ENCODE results near the gene KRTAP5-6.

KRTAP5-6 gene

DNA sequence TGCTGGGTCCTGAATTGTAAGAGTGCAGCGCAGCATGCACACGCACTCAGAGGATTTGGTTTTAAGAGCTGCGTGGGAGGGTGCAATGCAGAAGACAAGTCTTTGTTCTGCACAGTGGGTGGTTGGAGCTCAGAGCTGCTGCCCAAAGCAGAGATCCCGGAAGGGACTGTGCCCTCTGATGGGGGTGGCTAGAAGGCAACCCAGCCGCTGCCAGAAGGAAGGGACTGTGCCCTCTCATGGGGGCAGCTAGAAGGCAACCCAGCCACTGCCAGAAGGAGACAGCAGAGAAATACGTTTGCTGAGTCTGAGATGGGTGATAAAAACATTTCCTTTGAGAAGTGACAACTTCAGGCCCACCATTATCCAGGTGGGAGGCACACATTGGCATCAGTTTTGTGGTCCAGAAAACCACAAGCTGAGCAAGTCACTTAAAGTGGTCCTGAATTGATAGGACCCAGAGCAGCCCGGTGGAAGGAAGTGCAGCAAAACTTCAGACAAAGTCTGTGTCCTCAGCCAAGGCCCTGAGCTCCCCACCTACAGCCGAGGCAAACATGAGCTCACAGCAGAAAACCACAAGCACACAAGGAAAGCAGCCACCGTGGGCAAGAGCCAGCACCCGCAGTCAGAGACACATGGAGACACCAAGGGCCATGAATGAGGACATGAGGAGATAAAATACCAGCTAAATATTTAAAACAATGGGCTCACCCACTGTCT, 4.3 kb downstream of the KRTAP5-6 start:
- Histone ChIP-seq H3K27me3 (ENCODE audit: control insufficient read depth, insufficient read depth, low read length) (no peaks in the 10 kb centered on the region), H3K4me1 (ENCODE audit: control insufficient read depth, insufficient read depth, low read length) (no peaks in the 10 kb centered on the region), H3K4me3 (ENCODE audit: low read depth, low read length) (no peak overlapping the region), H3K9me3 (ENCODE audit: control insufficient read depth, insufficient read depth, low read length) (no peaks in the 10 kb centered on the region), H3K36me3 (ENCODE audit: control insufficient read depth, insufficient read depth, low read length) (no peaks in the 10 kb centered on the region), H3K9ac (ENCODE audit: low read depth, low read length) (no peak overlapping the region)

DNA sequence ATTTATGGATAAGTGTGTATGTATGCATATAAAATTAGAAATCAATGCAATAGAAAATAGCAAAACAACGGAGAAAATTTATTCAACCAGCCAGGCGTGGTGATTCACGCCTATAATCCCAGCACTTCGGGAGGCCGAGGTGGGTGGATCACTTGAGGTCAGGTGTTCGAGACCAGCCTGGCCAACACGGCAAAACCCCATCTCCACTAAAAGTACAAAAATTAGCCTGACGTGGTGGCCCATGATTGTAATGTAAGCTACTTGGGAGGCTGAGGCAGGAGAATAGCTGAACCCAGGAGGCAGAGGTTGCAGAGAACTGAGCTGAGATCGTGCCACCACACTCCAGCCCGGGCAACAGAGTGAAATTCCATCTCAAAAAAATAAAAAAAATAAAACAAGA, 5.5 kb downstream of the KRTAP5-6 start:
- no peak overlapping the region for H3K4me3 ChIP-seq (ENCODE audit: low read depth, low read length)
- H3K4me1 ChIP-seq (ENCODE audit: control insufficient read depth, insufficient read depth, low read length), result no peaks in the 10 kb centered on the region
- no peaks in the 10 kb centered on the region for H3K36me3 ChIP-seq (ENCODE audit: control insufficient read depth, insufficient read depth, low read length)
- H3K9ac ChIP-seq (ENCODE audit: low read depth, low read length), result no peak overlapping the region
- peaks cover 4% of the 10 kb centered on the region for H3K27me3 ChIP-seq (ENCODE audit: control insufficient read depth, insufficient read depth, low read length)
- no peaks in the 10 kb centered on the region for H3K9me3 ChIP-seq (ENCODE audit: control insufficient read depth, insufficient read depth, low read length)

DNA sequence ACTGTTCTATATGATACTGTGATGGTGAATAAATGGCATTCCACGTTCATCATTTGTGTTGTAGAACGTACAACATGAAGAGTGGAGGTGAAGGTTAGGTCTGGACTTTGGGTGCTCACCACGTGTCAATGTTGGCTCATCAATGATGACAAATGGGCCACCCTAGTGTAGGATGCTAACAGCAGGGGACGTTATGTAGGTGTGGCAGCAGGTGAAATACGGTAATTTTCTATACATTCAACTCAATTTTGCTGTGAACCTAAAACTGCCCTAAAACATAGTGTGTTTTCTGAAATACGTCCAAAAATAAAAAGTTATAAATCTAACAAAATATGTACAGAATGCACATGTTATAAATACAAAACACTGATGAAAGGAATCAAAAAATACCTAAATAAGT, 6.2 kb downstream of the KRTAP5-6 start:
- no peaks in the 10 kb centered on the region for H3K36me3 ChIP-seq (ENCODE audit: control insufficient read depth, insufficient read depth, low read length)
- no peak overlapping the region for H3K9ac ChIP-seq (ENCODE audit: low read depth, low read length)
- H3K9me3 ChIP-seq (ENCODE audit: control insufficient read depth, insufficient read depth, low read length), result no peaks in the 10 kb centered on the region
- peaks cover 4% of the 10 kb centered on the region for H3K27me3 ChIP-seq (ENCODE audit: control insufficient read depth, insufficient read depth, low read length)
- no peak overlapping the region for H3K4me3 ChIP-seq (ENCODE audit: low read depth, low read length)
- no peaks in the 10 kb centered on the region for H3K4me1 ChIP-seq (ENCODE audit: control insufficient read depth, insufficient read depth, low read length)

DNA sequence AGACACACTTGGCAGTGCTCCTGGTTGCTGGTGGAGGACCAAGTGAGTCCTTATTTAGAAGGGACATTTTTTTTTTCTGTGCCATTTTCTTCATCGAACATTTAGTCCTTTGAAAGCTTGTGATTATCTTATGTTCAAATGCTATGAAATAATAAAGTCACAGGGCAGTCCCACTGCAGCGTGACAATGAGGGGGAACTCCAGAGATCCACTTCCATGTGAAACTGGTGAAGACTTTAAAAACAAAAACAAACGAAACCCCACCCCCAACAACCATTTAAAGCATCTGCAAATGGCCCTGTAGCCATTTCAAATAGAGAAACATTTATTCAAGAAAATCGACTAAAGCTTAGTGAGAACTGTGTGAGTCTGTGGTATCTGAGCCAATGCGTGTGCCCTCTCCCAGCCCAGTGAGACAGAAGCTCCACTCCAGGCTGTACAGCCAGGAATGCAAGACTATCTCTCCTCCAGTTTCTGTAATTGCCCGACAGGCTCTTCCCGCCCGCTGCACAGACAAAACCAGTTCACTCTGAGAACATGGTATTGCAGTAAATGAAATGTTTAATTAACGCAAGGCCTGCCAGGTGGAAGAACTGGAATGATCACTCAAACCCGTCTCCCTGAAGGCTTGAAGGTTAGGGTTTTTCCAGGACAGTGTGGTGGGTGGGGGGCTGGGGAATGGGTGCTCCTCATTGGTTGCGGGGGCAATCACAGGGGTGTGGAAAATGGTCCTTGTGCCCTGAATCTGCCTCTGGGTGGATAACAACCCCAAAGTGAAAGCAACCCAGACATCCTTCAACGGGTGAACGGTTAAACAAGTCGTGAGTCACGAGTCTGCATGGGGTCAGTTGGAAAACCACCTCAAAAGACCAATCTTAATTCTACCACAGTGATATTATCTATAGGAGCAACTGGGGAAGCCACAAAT, 8.4 kb downstream of the KRTAP5-6 start:
- H3K9ac ChIP-seq (ENCODE audit: low read depth, low read length), result no peak overlapping the region
- peaks cover 4% of the 10 kb centered on the region for H3K27me3 ChIP-seq (ENCODE audit: control insufficient read depth, insufficient read depth, low read length)
- H3K9me3 ChIP-seq (ENCODE audit: control insufficient read depth, insufficient read depth, low read length), result no peaks in the 10 kb centered on the region
- no peaks in the 10 kb centered on the region for H3K36me3 ChIP-seq (ENCODE audit: control insufficient read depth, insufficient read depth, low read length)
- H3K4me3 ChIP-seq (ENCODE audit: low read depth, low read length), result no peak overlapping the region
- H3K4me1 ChIP-seq (ENCODE audit: control insufficient read depth, insufficient read depth, low read length), result no peaks in the 10 kb centered on the region

DNA sequence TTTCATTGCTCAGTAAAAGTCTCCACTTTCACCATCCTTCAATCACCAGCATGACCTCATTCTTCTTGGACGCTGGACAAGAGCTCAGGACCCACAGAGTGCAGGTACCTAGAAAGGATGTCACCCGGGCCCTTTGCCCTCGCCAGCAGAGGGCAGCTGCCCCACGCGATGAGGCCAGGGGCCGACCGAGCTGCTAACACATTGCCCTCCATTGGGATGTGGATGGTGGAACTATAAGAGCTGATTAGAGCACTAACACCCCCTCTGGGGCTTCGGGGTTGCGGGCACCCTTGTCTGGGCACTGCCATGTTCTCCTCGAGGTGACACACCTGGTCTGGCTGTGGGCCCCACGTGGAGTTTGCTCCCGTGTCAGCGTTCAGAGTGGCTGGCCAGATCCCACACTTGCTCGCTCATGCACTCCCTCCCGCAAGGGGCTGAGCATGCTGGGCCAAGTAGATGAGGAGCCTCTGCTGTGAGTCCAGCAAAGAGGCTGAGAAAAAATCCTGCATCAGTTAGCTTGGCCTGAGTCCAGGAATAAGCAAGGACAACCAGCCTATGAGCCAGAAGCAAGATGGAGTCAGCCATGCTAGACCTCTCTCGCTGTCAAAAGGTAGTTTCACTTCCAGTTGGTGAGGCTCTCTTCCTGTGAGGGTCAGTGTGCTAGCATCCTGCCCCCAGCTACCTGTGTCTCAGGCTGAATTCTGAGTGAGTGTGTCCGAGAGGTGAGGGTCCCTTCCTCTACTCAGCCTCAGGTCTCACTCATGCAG, 9.8 kb downstream of the KRTAP5-6 start:
- no peaks in the 10 kb centered on the region for H3K9me3 ChIP-seq (ENCODE audit: control insufficient read depth, insufficient read depth, low read length)
- H3K4me1 ChIP-seq (ENCODE audit: control insufficient read depth, insufficient read depth, low read length), result no peaks in the 10 kb centered on the region
- no peaks in the 10 kb centered on the region for H3K36me3 ChIP-seq (ENCODE audit: control insufficient read depth, insufficient read depth, low read length)
- H3K27me3 ChIP-seq (ENCODE audit: control insufficient read depth, insufficient read depth, low read length), result peaks cover 4% of the 10 kb centered on the region
- no peak overlapping the region for H3K4me3 ChIP-seq (ENCODE audit: low read depth, low read length)
- no peak overlapping the region for H3K9ac ChIP-seq (ENCODE audit: low read depth, low read length)

DNA sequence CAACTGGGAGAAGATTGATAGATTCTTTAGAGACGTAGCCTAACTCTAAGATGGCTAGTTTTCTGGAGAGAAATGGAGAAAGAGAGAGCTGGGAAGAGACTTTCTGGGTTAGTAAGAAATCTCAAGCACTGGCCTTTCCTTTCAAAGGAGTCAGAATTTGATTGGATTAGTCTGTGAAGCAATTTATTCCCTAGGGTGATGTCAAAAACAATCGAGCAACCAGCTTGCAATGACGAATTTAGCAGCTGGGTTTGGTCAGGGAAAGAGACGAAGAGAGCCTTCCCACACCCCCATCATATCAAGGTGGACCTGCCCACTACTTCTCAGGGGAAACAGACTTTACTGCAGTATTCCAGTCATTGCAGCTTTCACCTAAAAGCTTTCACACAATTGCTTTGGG, 10.8 kb downstream of the KRTAP5-6 start:
- Histone ChIP-seq H3K27me3 (ENCODE audit: control insufficient read depth, insufficient read depth, low read length) (peaks cover 4% of the 10 kb centered on the region), H3K36me3 (ENCODE audit: control insufficient read depth, insufficient read depth, low read length) (no peaks in the 10 kb centered on the region), H3K4me1 (ENCODE audit: control insufficient read depth, insufficient read depth, low read length) (no peaks in the 10 kb centered on the region), H3K9ac (ENCODE audit: low read depth, low read length) (no peak overlapping the region), H3K4me3 (ENCODE audit: low read depth, low read length) (no peak overlapping the region), H3K9me3 (ENCODE audit: control insufficient read depth, insufficient read depth, low read length) (no peaks in the 10 kb centered on the region)

DNA sequence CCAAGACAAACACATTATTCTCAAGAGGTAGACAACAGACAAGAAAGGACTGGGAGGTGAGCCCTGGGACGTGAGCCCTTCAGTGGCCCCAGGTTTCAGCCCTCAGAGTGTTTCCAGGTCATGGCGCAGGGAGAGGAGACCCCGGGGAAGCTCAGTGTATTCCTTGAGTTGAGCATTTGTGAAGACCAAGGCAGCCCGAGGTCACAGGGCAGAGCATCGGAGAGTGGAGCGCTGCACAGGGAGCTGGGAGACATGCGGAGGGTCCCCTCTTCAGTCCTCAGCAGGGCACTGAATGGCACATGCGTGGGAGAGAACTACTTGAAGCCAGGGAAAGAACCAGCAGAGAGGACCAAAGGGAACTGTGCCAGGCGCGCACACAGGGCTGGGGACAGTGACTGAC, 11.7 kb downstream of the KRTAP5-6 start:
- Histone ChIP-seq H3K9me3 (ENCODE audit: control insufficient read depth, insufficient read depth, low read length) (no peaks in the 10 kb centered on the region), H3K9ac (ENCODE audit: low read depth, low read length) (no peak overlapping the region), H3K27me3 (ENCODE audit: control insufficient read depth, insufficient read depth, low read length) (peaks cover 4% of the 10 kb centered on the region), H3K36me3 (ENCODE audit: control insufficient read depth, insufficient read depth, low read length) (no peaks in the 10 kb centered on the region), H3K4me3 (ENCODE audit: low read depth, low read length) (no peak overlapping the region), H3K4me1 (ENCODE audit: control insufficient read depth, insufficient read depth, low read length) (no peaks in the 10 kb centered on the region)

DNA sequence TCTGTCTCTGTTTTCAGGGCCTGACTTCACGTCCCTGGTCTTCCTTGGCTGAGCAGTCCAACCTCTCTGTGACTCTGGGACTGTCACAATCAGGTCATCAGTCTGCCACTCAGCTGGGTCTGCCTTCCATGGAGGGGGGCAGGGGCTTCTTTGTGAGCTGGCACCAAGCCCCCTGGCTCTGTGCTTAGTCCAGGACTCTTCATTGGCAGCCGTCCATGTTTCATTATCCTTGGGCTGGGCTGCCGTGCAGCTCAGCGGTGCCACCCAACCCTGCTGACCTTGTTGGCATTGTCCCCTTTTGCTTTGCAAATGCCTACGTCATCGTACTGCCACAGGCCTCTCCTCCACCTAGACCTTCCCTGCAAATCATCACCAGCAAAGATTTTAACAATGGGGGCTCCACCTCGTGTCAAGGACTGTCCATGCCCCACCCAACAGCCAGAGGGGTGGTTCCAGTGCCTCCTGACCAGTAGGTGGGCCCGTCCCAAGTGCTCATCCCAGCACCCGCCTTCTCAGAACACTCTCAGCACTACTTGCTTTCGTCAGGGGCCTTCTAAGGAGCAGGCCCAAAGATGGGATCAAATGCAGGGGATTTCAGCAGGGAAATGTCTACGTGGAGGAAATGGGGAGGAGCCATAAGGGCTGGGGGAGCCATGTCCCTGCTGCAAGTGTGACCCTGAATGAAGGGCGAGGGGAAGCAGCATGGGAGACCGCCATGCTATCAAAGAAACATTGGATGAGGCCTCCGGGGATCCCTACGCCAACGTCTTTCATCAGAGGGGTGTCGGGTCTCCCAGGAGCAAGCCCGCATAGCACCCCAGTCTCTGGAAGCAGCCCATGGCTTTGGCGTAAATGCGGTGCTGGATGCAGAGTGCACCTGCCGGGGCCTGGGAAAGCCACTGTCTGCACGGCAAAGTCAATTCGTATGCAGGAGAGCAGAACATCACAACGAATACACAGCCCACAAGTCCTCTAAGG, 18.2 kb downstream of the KRTAP5-6 start:
- Histone ChIP-seq H3K9ac (ENCODE audit: low read depth, low read length) (no peak overlapping the region), H3K27me3 (ENCODE audit: control insufficient read depth, insufficient read depth, low read length) (no peaks in the 10 kb centered on the region), H3K36me3 (ENCODE audit: control insufficient read depth, insufficient read depth, low read length) (no peaks in the 10 kb centered on the region), H3K9me3 (ENCODE audit: control insufficient read depth, insufficient read depth, low read length) (no peaks in the 10 kb centered on the region), H3K4me3 (ENCODE audit: low read depth, low read length) (no peak overlapping the region), H3K4me1 (ENCODE audit: control insufficient read depth, insufficient read depth, low read length) (no peaks in the 10 kb centered on the region)

DNA sequence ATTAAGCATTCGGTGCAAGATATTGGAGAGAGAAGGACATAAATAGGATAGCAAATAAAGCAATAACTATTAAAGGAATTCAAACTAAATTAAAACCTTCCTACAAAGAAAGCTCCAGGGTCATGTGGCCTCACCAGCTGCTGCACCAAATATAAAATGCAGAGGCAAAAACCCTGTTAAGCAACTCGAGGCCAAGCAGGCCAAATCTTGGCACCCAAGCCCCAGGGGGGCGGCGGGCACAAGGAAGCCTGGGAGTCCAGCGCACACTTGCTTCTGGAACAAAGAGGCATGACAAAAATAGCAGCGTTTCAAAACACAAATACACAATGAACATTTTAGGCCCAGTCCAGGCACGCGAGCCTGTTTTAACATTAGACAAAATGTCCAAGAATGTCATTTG, 20.8 kb downstream of the KRTAP5-6 start:
- Histone ChIP-seq H3K4me3 (ENCODE audit: low read depth, low read length) (no peak overlapping the region), H3K9ac (ENCODE audit: low read depth, low read length) (no peak overlapping the region), H3K4me1 (ENCODE audit: control insufficient read depth, insufficient read depth, low read length) (no peaks in the 10 kb centered on the region), H3K27me3 (ENCODE audit: control insufficient read depth, insufficient read depth, low read length) (no peaks in the 10 kb centered on the region), H3K36me3 (ENCODE audit: control insufficient read depth, insufficient read depth, low read length) (no peaks in the 10 kb centered on the region), H3K9me3 (ENCODE audit: control insufficient read depth, insufficient read depth, low read length) (no peaks in the 10 kb centered on the region)

DNA sequence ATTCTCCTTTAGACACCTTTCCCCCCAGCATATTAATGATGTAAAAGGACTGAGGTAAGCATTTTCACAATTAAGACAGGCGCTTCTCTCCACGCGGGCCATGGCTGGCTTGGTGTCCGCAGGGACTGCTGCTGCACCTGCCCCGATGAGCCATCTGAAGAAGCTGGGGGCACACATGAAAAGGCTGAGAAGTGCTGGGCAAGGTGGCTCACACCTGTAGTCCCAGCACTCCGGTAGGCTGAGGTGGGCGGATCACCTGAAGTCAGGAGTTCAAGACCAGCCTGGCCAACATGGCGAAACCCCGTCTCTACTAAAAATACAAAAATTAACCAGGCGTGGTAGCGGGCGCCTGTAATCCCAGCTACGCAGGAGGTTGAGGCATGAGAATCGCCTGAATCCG, 21.3 kb downstream of the KRTAP5-6 start:
- H3K27me3 ChIP-seq (ENCODE audit: control insufficient read depth, insufficient read depth, low read length), result no peaks in the 10 kb centered on the region
- H3K9me3 ChIP-seq (ENCODE audit: control insufficient read depth, insufficient read depth, low read length), result no peaks in the 10 kb centered on the region
- H3K36me3 ChIP-seq (ENCODE audit: control insufficient read depth, insufficient read depth, low read length), result no peaks in the 10 kb centered on the region
- H3K9ac ChIP-seq (ENCODE audit: low read depth, low read length), result no peak overlapping the region
- no peak overlapping the region for H3K4me3 ChIP-seq (ENCODE audit: low read depth, low read length)
- no peaks in the 10 kb centered on the region for H3K4me1 ChIP-seq (ENCODE audit: control insufficient read depth, insufficient read depth, low read length)

DNA sequence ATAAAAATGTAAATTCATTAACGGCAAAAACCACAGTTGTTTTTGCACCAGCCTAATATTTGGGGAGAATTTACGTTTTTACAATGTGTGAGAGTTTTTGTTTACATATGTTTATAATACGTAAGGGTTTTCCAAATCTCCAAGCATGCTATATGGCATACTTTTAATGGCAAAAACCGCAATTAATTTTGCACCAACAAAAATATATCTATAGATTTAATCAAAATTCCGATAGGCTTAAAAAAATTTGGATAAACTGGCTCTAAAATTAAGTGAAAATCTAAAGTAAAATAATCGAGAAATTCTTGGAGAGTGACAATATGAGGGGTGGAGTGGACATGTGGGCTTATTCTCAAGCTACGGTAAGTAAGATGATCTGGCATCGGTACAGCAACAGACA, 22.8 kb downstream of the KRTAP5-6 start:
- H3K4me3 ChIP-seq (ENCODE audit: low read depth, low read length), result no peak overlapping the region
- no peaks in the 10 kb centered on the region for H3K27me3 ChIP-seq (ENCODE audit: control insufficient read depth, insufficient read depth, low read length)

More for the DNA sequence above, 22.8 kb downstream of the KRTAP5-6 start:
- Histone ChIP-seq H3K4me1 (ENCODE audit: control insufficient read depth, insufficient read depth, low read length) (no peaks in the 10 kb centered on the region), H3K9me3 (ENCODE audit: control insufficient read depth, insufficient read depth, low read length) (no peaks in the 10 kb centered on the region), H3K36me3 (ENCODE audit: control insufficient read depth, insufficient read depth, low read length) (no peaks in the 10 kb centered on the region), H3K9ac (ENCODE audit: low read depth, low read length) (no peak overlapping the region)

Data from iPS-15b (cell line).